ENCODE measurements around the gene GDF11. TPM values are rescaled to one million over a fixed set of nuclear protein-coding genes. Genes with fewer than 3 reads are reported as not detected.

The GDF11 gene
- total RNA-seq, 1 experiment from 2014 or later, result 31.8 TPM

DNA sequence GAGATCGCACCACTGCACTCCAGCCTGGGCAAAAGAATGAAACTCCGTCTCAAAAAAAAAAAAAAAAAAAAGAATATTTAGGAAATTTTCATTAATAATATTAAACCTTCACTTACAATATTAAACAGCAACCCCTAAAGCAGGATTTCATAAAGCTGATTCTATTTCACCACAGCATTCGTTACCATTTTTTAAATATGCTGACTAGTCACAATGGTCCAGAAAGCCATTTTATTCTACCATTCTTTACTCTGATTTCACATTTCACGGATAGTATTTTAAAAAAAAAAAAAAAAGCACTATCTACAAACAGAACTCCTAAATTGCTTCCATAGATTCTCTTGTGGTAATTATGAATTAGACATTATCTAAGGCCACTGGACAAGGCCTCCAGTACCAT, 47.0 kb downstream of the GDF11 start:
- no peaks in the 10 kb centered on the region for H3K4me1 Mint-ChIP-seq

More for the DNA sequence above, 47.0 kb downstream of the GDF11 start:
- no peaks in the 10 kb centered on the region for H3K27me3 Mint-ChIP-seq (ENCODE audit: low read depth)
- no peak overlapping the region for H4K8ac ChIP-seq (replicated peaks; ENCODE audit: insufficient read length, low read depth, low read length)
- H3K4me1 ChIP-seq (ENCODE audit: insufficient read depth, low read length), result no peaks in the 10 kb centered on the region
- H2BK20ac ChIP-seq (ENCODE audit: low read depth, low read length, poor library complexity, severe bottlenecking), result no peak overlapping the region
- H2BK15ac ChIP-seq (ENCODE audit: low read depth, low read length), result no peak overlapping the region
- H4K91ac ChIP-seq (ENCODE audit: insufficient read length, low read depth, low read length), result no peak overlapping the region
- H3K9me3 Mint-ChIP-seq, result no peaks in the 10 kb centered on the region
- TF ChIP-seq, protein P1, sequence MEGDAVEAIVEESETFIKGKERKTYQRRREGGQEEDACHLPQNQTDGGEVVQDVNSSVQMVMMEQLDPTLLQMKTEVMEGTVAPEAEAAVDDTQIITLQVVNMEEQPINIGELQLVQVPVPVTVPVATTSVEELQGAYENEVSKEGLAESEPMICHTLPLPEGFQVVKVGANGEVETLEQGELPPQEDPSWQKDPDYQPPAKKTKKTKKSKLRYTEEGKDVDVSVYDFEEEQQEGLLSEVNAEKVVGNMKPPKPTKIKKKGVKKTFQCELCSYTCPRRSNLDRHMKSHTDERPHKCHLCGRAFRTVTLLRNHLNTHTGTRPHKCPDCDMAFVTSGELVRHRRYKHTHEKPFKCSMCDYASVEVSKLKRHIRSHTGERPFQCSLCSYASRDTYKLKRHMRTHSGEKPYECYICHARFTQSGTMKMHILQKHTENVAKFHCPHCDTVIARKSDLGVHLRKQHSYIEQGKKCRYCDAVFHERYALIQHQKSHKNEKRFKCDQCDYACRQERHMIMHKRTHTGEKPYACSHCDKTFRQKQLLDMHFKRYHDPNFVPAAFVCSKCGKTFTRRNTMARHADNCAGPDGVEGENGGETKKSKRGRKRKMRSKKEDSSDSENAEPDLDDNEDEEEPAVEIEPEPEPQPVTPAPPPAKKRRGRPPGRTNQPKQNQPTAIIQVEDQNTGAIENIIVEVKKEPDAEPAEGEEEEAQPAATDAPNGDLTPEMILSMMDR (conservative IDR thresholded peaks at IDR 0.05), result no peak
- H3K27ac Mint-ChIP-seq, result no peak overlapping the region
- H4K5ac ChIP-seq (ENCODE audit: insufficient read length, low read depth, low read length), result no peak overlapping the region
- H3K79me1 ChIP-seq (ENCODE audit: insufficient read depth, low read depth, low read length, poor library complexity, severe bottlenecking), result no peaks in the 10 kb centered on the region
- H3K9ac ChIP-seq (ENCODE audit: extremely low read depth, insufficient read length, low read length), result no peak overlapping the region
- WGBS (ENCODE audit: extremely low coverage, insufficient read length, low lambda C conversion rate), result no CpG with 5 or more reads among the region's 4 CpGs
- no peak overlapping the region for H2AFZ ChIP-seq (ENCODE audit: low read length)
- no peaks in the 10 kb centered on the region for H3K27me3 ChIP-seq (ENCODE audit: insufficient read depth, low read length)
- H3K79me2 ChIP-seq (ENCODE audit: insufficient read depth, low read length), result no peaks in the 10 kb centered on the region
- no peak overlapping the region for H3K4ac ChIP-seq (ENCODE audit: low read depth, low read length)
- no peaks in the 10 kb centered on the region for H3K9me3 ChIP-seq (ENCODE audit: control insufficient read depth, low read depth, low read length)
- no peak overlapping the region for H3T11ph ChIP-seq (ENCODE audit: low read length)
- no peak overlapping the region for H2BK5ac ChIP-seq (ENCODE audit: insufficient read length, low read length)
- no peak overlapping the region for H3K23ac ChIP-seq (ENCODE audit: insufficient read length, low read depth, low read length)
- H3K18ac ChIP-seq (ENCODE audit: insufficient read length, low read depth, low read length), result no peak overlapping the region
- no peak overlapping the region for H3K4me2 ChIP-seq (ENCODE audit: insufficient read depth, insufficient read length, low read length)
- H2BK12ac ChIP-seq (ENCODE audit: insufficient read length, low read depth, low read length), result no peak overlapping the region
- H4K20me1 ChIP-seq (ENCODE audit: control insufficient read depth, insufficient read depth, insufficient read length), result no peaks in the 10 kb centered on the region
- H3K36me3 Mint-ChIP-seq (ENCODE audit: insufficient read depth in 1 of 3, low read depth in 3 of 3), result peaks cover 41 to 88% (median 85%) of the 10 kb centered on the region in 3 experiments
- H3K14ac ChIP-seq (ENCODE audit: insufficient read depth, low read length), result no peak overlapping the region
- no peak overlapping the region for H3K4me3 Mint-ChIP-seq
- no peak overlapping the region for H3K27ac ChIP-seq (ENCODE audit: insufficient read length, low read depth, low read length)
- no peaks in the 10 kb centered on the region for H3K23me2 ChIP-seq (ENCODE audit: insufficient read length, low read depth, low read length, poor library complexity, severe bottlenecking)
- H2BK120ac ChIP-seq (ENCODE audit: low read depth, low read length, poor library complexity, severe bottlenecking), result no peak overlapping the region
- no peak for DNase-seq
- H2AK5ac ChIP-seq (ENCODE audit: insufficient read length, low read length), result no peak overlapping the region
- H3K56ac ChIP-seq (ENCODE audit: insufficient read length, low read depth, low read length), result no peak overlapping the region
